Caco-2 (cell line): Measurements from ENCODE around the gene CDA. TPM values are rescaled to one million over a fixed set of nuclear protein-coding genes. Genes with fewer than 3 reads are reported as not detected.

Source experiments
- BruUV-seq: library from RNA; stranded (reverse); fragments of 400-500 nt; replicated peaks from 2 replicates; lab custom pipeline; 2021; lab: Mats Ljungman, UMichigan
- CTCF ChIA-PET: fragments of 300-600 bp; sonication (Branson Sonifier 250); formaldehyde crosslinking; loops from one replicate; lab custom pipeline; 2022; ENCODE audit warnings: antibody characterized with exemption; lab: Charles Lee
- POLR2A ChIA-PET: fragments of 300-600 bp; sonication (Branson Sonifier 250); formaldehyde crosslinking; loops from one replicate; lab custom pipeline; 2022; ENCODE audit warnings: antibody characterized with exemption; lab: Charles Lee
- DNase-seq, 2 experiments: peaks; one replicate each; pipeline versions ENCODE4 v3.0.0 to v3.0.0-alpha.2; 2020 to 2022
- H3K27me3 ChIP-seq: replicated peaks from 2 replicates; pipeline ENCODE4 v1.6.0; 2011; ENCODE audit warnings: low read length; ENCODE audit not compliant: control insufficient read depth, insufficient read depth
- H3K36me3 ChIP-seq: 2 replicates; pipeline ENCODE4 v1.5.1; 2011; ENCODE audit warnings: low read length; ENCODE audit not compliant: control insufficient read depth, insufficient read depth
- H3K4me1 ChIP-seq: fragments of 250-450 bp; sonication (Bioruptor Pico); 2 replicates; pipeline ENCODE4 v1.5.1; 2020; ENCODE audit warnings: mild to moderate bottlenecking
- H3K4me3 ChIP-seq: 2 replicates; pipeline ENCODE4 v1.5.1; 2011; ENCODE audit warnings: low read depth, mild to moderate bottlenecking, control low read depth, low read length
- H3K9me3 ChIP-seq: fragments of 250-450 bp; sonication (Bioruptor Pico); 2 replicates; pipeline ENCODE4 v1.5.1; 2020; ENCODE audit warnings: mild to moderate bottlenecking, moderate library complexity
- H3K27ac Mint-ChIP-seq: one replicate; pipeline ENCODE4 v1.8.0; 2022; ENCODE audit warnings: mixed read lengths; ENCODE audit not compliant: unreplicated experiment
- H3K27me3 Mint-ChIP-seq: one replicate; pipeline ENCODE4 v1.8.0; 2022; ENCODE audit warnings: mixed read lengths; ENCODE audit not compliant: insufficient read depth, unreplicated experiment
- H3K36me3 Mint-ChIP-seq: one replicate; pipeline ENCODE4 v1.8.0; 2022; ENCODE audit warnings: mild to moderate bottlenecking, mixed read lengths; ENCODE audit not compliant: insufficient read depth, unreplicated experiment
- H3K4me1 Mint-ChIP-seq: one replicate; pipeline ENCODE4 v1.8.0; 2022; ENCODE audit warnings: low read depth, mixed read lengths; ENCODE audit not compliant: unreplicated experiment
- H3K4me3 Mint-ChIP-seq: one replicate; pipeline ENCODE4 v1.8.0; 2022; ENCODE audit warnings: mild to moderate bottlenecking, moderate library complexity, mixed read lengths; ENCODE audit not compliant: unreplicated experiment
- H3K9me3 Mint-ChIP-seq: one replicate; pipeline ENCODE4 v1.8.0; 2022; ENCODE audit warnings: mixed read lengths; ENCODE audit not compliant: unreplicated experiment
- intact Hi-C: fragments of 100-400 bp; cut with micrococcal nuclease; formaldehyde crosslinking; loops from one replicate; pipeline ENCODE4 v1.10.0; 2022; ENCODE audit not compliant: unreplicated experiment
- total RNA-seq: library from RNA; stranded (reverse); gene quantifications from 2 replicates; pipeline ENCODE4 v1.2.3, GENCODE V29; 2022
- TF ChIP-seq, protein P1 (sequence below), 2 experiments: fragments of 200-600 bp in 1 of 2; IDR thresholded peaks; 1 replicate in 1 of 2; 2 replicates in 1 of 2; pipeline versions ENCODE4 v1.5.1 to v1.8.0; 2011 to 2022; ENCODE audit warnings: antibody characterized with exemption in 1 of 2, control low read depth in 1 of 2, inconsistent platforms in 1 of 2, low read depth in 1 of 2, low read length in 1 of 2, mild to moderate bottlenecking in 1 of 2, moderate library complexity in 1 of 2; ENCODE audit not compliant: insufficient read depth in 1 of 2, severe bottlenecking in 1 of 2, unreplicated experiment in 1 of 2

Gene CDA
- total RNA-seq, 1 experiment from 2014 or later: 0.95 TPM

- Mint-ChIP-seq H3K27ac (no peak overlapping the region), H3K36me3 (no peaks in the 10 kb centered on the region), H3K4me1 (peaks cover 9% of the 10 kb centered on the region), H3K9me3 (no peaks in the 10 kb centered on the region), H3K4me3 (peak overlapping the region; percentile 83), H3K27me3 (no peaks in the 10 kb centered on the region)
- Histone ChIP-seq H3K36me3 (no peaks in the 10 kb centered on the region), H3K4me3 (peak overlapping the region; percentile 72), H3K27me3 (no peaks in the 10 kb centered on the region), H3K4me1 (peaks cover 20% of the 10 kb centered on the region), H3K9me3 (no peaks in the 10 kb centered on the region)
- no TSS peak for BruUV-seq
- DNase-seq: peak in 1 of 2 experiments; percentile 32
- CTCF ChIA-PET: interaction anchor here (1.5 to 3.8 kb wide), 2 partner anchors 60 to 99 kb away, joined by 4 to 41 read pairs; no protein-coding TSS in a partner anchor
- POLR2A ChIA-PET: no interaction called here
- intact Hi-C loops: loop anchor here (1.0 to 5.0 kb wide), 2 partner anchors 97 to 112 kb away; no protein-coding TSS in a partner anchor
- TF ChIP-seq, protein P1, sequence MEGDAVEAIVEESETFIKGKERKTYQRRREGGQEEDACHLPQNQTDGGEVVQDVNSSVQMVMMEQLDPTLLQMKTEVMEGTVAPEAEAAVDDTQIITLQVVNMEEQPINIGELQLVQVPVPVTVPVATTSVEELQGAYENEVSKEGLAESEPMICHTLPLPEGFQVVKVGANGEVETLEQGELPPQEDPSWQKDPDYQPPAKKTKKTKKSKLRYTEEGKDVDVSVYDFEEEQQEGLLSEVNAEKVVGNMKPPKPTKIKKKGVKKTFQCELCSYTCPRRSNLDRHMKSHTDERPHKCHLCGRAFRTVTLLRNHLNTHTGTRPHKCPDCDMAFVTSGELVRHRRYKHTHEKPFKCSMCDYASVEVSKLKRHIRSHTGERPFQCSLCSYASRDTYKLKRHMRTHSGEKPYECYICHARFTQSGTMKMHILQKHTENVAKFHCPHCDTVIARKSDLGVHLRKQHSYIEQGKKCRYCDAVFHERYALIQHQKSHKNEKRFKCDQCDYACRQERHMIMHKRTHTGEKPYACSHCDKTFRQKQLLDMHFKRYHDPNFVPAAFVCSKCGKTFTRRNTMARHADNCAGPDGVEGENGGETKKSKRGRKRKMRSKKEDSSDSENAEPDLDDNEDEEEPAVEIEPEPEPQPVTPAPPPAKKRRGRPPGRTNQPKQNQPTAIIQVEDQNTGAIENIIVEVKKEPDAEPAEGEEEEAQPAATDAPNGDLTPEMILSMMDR (IDR thresholded peaks at IDR 0.05; ENCODE audit: insufficient read depth in 1 of 2, low read depth in 1 of 2, low read length in 1 of 2, severe bottlenecking in 1 of 2, unreplicated experiment in 1 of 2): no peak
Observed at GRCh38 chr1:20634594-20635084, 45.7 kb downstream of the CDA start.

DNA sequence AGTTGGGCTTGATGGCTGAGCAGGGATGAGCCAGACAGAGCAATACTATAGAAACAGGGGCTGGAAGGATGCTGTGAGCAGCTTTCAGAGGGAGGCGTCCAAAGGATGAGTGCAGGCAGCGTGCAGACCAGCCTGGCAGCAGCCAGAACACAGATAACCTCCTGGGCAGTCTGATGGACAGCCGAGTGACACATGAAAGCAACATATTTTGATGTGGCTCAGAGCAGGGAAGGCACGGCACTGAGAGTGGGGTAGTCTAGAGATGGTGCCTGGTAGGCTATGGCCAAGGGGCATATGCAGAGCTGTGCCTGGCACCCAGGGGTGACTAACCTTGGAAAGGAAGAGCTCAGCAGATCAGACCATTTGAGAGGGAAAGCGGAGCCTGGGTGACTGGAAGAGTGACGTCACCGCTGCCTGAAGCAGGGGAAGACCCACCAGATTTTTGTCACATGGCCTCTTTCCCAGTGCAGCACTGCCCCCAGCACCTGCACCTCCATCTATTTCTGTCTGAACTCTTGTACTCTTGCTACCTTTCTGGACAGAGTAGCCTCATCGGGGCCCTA is 48.0 kb downstream of the CDA start:
- TF ChIP-seq, protein P1 (IDR thresholded peaks at IDR 0.05; ENCODE audit: insufficient read depth in 1 of 2, low read depth in 1 of 2, low read length in 1 of 2, severe bottlenecking in 1 of 2, unreplicated experiment in 1 of 2): no peak
- Mint-ChIP-seq H3K4me3 (no peak overlapping the region), H3K27me3 (no peaks in the 10 kb centered on the region), H3K36me3 (no peaks in the 10 kb centered on the region), H3K4me1 (peaks cover 9% of the 10 kb centered on the region), H3K9me3 (no peaks in the 10 kb centered on the region), H3K27ac (no peak overlapping the region)
- intact Hi-C loops: no loop called here
- no TSS peak for BruUV-seq
- Histone ChIP-seq H3K9me3 (no peaks in the 10 kb centered on the region), H3K27me3 (no peaks in the 10 kb centered on the region), H3K4me3 (no peak overlapping the region), H3K4me1 (peaks cover 19% of the 10 kb centered on the region), H3K36me3 (no peaks in the 10 kb centered on the region)
- CTCF ChIA-PET: no interaction called here
- no peak for DNase-seq
- POLR2A ChIA-PET: no interaction called here

DNA sequence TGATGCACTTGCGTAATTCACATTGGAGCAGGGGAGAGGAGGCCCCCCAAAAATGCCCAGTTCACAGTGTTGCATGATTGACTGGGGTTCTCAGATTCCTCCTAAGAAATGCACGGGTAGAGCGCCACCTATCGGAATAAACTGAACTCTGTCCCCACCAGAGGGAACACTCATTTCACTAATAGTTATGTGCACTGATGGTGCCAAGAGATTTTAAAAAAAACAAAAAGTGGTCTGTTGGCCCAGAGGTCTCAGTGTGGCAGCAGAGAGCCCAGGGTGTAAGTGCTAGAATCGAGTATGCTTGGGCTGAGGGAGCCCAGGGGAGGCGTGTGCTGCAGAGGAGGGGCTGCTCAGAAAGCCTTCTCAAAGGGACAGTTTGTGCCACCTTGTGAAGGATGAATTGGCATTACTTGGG is 51.3 kb downstream of the CDA start:
- TF ChIP-seq, protein P1 (IDR thresholded peaks at IDR 0.05; ENCODE audit: insufficient read depth in 1 of 2, low read depth in 1 of 2, low read length in 1 of 2, severe bottlenecking in 1 of 2, unreplicated experiment in 1 of 2): peak; percentile 71 to 72
- no peaks in the 10 kb centered on the region for H3K27me3 Mint-ChIP-seq
- H3K4me3 Mint-ChIP-seq: no peak overlapping the region
- no peak overlapping the region for H3K27ac Mint-ChIP-seq
- H3K4me1 ChIP-seq: no peaks in the 10 kb centered on the region
- H3K27me3 ChIP-seq: no peaks in the 10 kb centered on the region
- H3K4me1 Mint-ChIP-seq: no peaks in the 10 kb centered on the region
- BruUV-seq: no TSS peak
- H3K36me3 Mint-ChIP-seq: peaks cover 5% of the 10 kb centered on the region
- no peaks in the 10 kb centered on the region for H3K9me3 Mint-ChIP-seq
- DNase-seq: peak in 1 of 2 experiments; percentile 62
- intact Hi-C loops: loop anchor here (1.0 kb wide), 2 partner anchors 65 to 118 kb away; no protein-coding TSS in a partner anchor
- POLR2A ChIA-PET: no interaction called here
- no peak overlapping the region for H3K4me3 ChIP-seq
- no peaks in the 10 kb centered on the region for H3K36me3 ChIP-seq
- CTCF ChIA-PET: no interaction called here
- H3K9me3 ChIP-seq: no peaks in the 10 kb centered on the region
